ENCODE measurements around the gene ZNF205. TPM values are rescaled to one million over a fixed set of nuclear protein-coding genes. Genes with fewer than 3 reads are reported as not detected.

The ZNF205 gene
- total RNA-seq, 1 donor from 2014 or later, result 26.3 TPM

GRCh38 chr16:3099732-3100499, 12.5 kb upstream of the ZNF205 start:
- no peak for DNase-seq (ENCODE audit: extremely low read depth, low read depth, low spot score)

- no peak for DNase-seq (ENCODE audit: extremely low read depth, low read depth, low spot score)
Measured at GRCh38 chr16:3101018-3101840, 11.2 kb upstream of the ZNF205 start.

- no peak for DNase-seq (ENCODE audit: extremely low read depth, low read depth, low spot score)
Measured at GRCh38 chr16:3101841-3102470, 10.4 kb upstream of the ZNF205 start.

GRCh38 chr16:3106205-3106928, 6.0 kb upstream of the ZNF205 start:
- DNase-seq (ENCODE audit: extremely low read depth, low read depth, low spot score), result no peak

- no peak for DNase-seq (ENCODE audit: extremely low read depth, low read depth, low spot score)
Measured at GRCh38 chr16:3112881-3113574, 642 bp downstream of the ZNF205 start.

- DNase-seq (ENCODE audit: extremely low read depth, low read depth, low spot score), result no peak
Measured at GRCh38 chr16:3113765-3114479, 1.5 kb downstream of the ZNF205 start.

- no peak for DNase-seq (ENCODE audit: extremely low read depth, low read depth, low spot score)
Measured at GRCh38 chr16:3115003-3115402, 2.6 kb downstream of the ZNF205 start.

- DNase-seq (ENCODE audit: extremely low read depth, low read depth, low spot score), result no peak
Measured at GRCh38 chr16:3115561-3115960, 3.2 kb downstream of the ZNF205 start.

- DNase-seq (ENCODE audit: extremely low read depth, low read depth, low spot score), result no peak
Measured at GRCh38 chr16:3118204-3118790, 5.9 kb downstream of the ZNF205 start.

GRCh38 chr16:3118846-3119245, 6.5 kb downstream of the ZNF205 start:
- no peak for DNase-seq (ENCODE audit: extremely low read depth, low read depth, low spot score)

GRCh38 chr16:3119286-3119685, 6.9 kb downstream of the ZNF205 start:
- DNase-seq (ENCODE audit: extremely low read depth, low read depth, low spot score), result no peak

- no peak for DNase-seq (ENCODE audit: extremely low read depth, low read depth, low spot score)
Measured at GRCh38 chr16:3119701-3120408, 7.5 kb downstream of the ZNF205 start.

- no peak for DNase-seq (ENCODE audit: extremely low read depth, low read depth, low spot score)
Measured at GRCh38 chr16:3120435-3120834, 8.0 kb downstream of the ZNF205 start.

- no peak for DNase-seq (ENCODE audit: extremely low read depth, low read depth, low spot score)
Measured at GRCh38 chr16:3121851-3122467, 9.6 kb downstream of the ZNF205 start.

GRCh38 chr16:3122926-3123570, 10.7 kb downstream of the ZNF205 start:
- no peak for DNase-seq (ENCODE audit: extremely low read depth, low read depth, low spot score)

- DNase-seq (ENCODE audit: extremely low read depth, low read depth, low spot score), result no peak
Measured at GRCh38 chr16:3123986-3124886, 11.8 kb downstream of the ZNF205 start.

GRCh38 chr16:3127745-3128144, 15.4 kb downstream of the ZNF205 start:
- no peak for DNase-seq (ENCODE audit: extremely low read depth, low read depth, low spot score)

Measured in glomerular endothelial cell (primary cell).